ENCODE results near the gene CCDC71L.

GRCh38 chr7:106614751-106615150, 46.2 kb downstream of the CCDC71L start:
- TF ChIP-seq CTCF (IDR thresholded peaks at IDR 0.05) (no peak), POLR2A (IDR thresholded peaks at IDR 0.05) (no peak)
